Right cardiac atrium (tissue), 5 donors: Measurements from ENCODE around the gene RBM14. TPM values are rescaled to one million over a fixed set of nuclear protein-coding genes. Genes with fewer than 3 reads are reported as not detected.

Experiments
- polyA plus RNA-seq: library from polyadenylated mRNA; stranded (reverse); fragments of 200-250 nt; gene quantifications from one replicate; pipeline ENCODE4 v1.2.3, GENCODE V29; 2013
- total RNA-seq, 4 donors: library from RNA; stranded (reverse); fragmentation: NEBNext Ultra II Directional; extraction: Animal tissue kit (Norgen Biotek cat#: 25700); gene quantifications; one replicate each; pipeline ENCODE4 v1.2.1, GENCODE V29; 2021
- donor health status: healthy with polysubstance abuse.
- donor health status: DM: no; HTN: yes; CAD: no.
- donor health status: DM: no; HTN: no; CAD: no.
- donor health status: DM: no; HTN: yes; CAD: no; lungs with severe emphysema.
- donor health status: DM: yes; HTN: yes; CAD: no.

Gene RBM14
- total and polyA plus RNA-seq, 5 donors, result 28.1 to 45.6 (median 31.7) TPM

Other genes starting within 250 kb of the RBM14 start
- 10 to 100 TPM; 18.7 to 33.2 (median 30.0) TPM for gene SLC29A2, start 244.9 kb upstream of the RBM14 start, total RNA-seq
- 24.3 TPM for gene SLC29A2, start 244.9 kb upstream of the RBM14 start, polyA plus RNA-seq
- under 1 TPM; 0.09 to 0.84 (median 0.14) TPM for gene NPAS4, start 195.6 kb upstream of the RBM14 start, total RNA-seq
- gene NPAS4, start 195.6 kb upstream of the RBM14 start, polyA plus RNA-seq, result 0.84 TPM
- 10 to 100 TPM; 47.5 to 53.0 (median 50.1) TPM for gene MRPL11, start 177.8 kb upstream of the RBM14 start, total RNA-seq
- 62.6 TPM for gene MRPL11, start 177.8 kb upstream of the RBM14 start, polyA plus RNA-seq
- 10 to 100 TPM in 3 of 4 donors, 1 to 10 TPM in 1; 9.9 to 14.2 (median 12.8) TPM for gene PELI3, start 149.7 kb upstream of the RBM14 start, total RNA-seq
- gene PELI3, start 149.7 kb upstream of the RBM14 start, polyA plus RNA-seq, result 12.8 TPM
- gene DPP3, start 136.2 kb upstream of the RBM14 start, total RNA-seq, result 10 to 100 TPM in 3 of 4 donors, 1 to 10 TPM in 1; 9.5 to 16.2 (median 14.7) TPM
- 10.5 TPM for gene DPP3, start 136.2 kb upstream of the RBM14 start, polyA plus RNA-seq
- gene BBS1, start 106.0 kb upstream of the RBM14 start, total RNA-seq, result 10 to 100 TPM; 19.3 to 25.2 (median 21.4) TPM
- gene BBS1, start 106.0 kb upstream of the RBM14 start, polyA plus RNA-seq, result 12.4 TPM
- gene ZDHHC24, start 70.6 kb upstream of the RBM14 start, total RNA-seq, result 1 to 10 TPM; 6.6 to 7.8 (median 7.5) TPM
- gene ZDHHC24, start 70.6 kb upstream of the RBM14 start, polyA plus RNA-seq, result 6.3 TPM
- gene ACTN3, start 69.7 kb upstream of the RBM14 start, total RNA-seq, result under 1 TPM in 1 of 4 donors, not detected in 3; 0.09 TPM
- gene ACTN3, start 69.7 kb upstream of the RBM14 start, polyA plus RNA-seq, result 0.05 TPM
- gene CTSF, start 48.0 kb upstream of the RBM14 start, total RNA-seq, result 100 to 1,000 TPM in 2 of 4 donors, 10 to 100 TPM in 2; 85.5 to 136 (median 95.2) TPM
- 56.0 TPM for gene CTSF, start 48.0 kb upstream of the RBM14 start, polyA plus RNA-seq
- gene CCDC87, start 23.6 kb upstream of the RBM14 start, total RNA-seq, result under 1 TPM; 0.53 to 0.99 (median 0.68) TPM
- 0.43 TPM for gene CCDC87, start 23.6 kb upstream of the RBM14 start, polyA plus RNA-seq
- gene CCS, start 23.4 kb upstream of the RBM14 start, total RNA-seq, result 10 to 100 TPM; 30.3 to 40.2 (median 34.2) TPM
- 45.8 TPM for gene CCS, start 23.4 kb upstream of the RBM14 start, polyA plus RNA-seq
- 10 to 100 TPM; 66.9 to 77.9 (median 68.3) TPM for gene RBM4, start 22.1 kb downstream of the RBM14 start, total RNA-seq
- 63.3 TPM for gene RBM4, start 22.1 kb downstream of the RBM14 start, polyA plus RNA-seq
- gene RBM4B, start 61.3 kb downstream of the RBM14 start, total RNA-seq, result 10 to 100 TPM in 3 of 4 donors, 1 to 10 TPM in 1; 9.0 to 15.7 (median 12.2) TPM
- gene RBM4B, start 61.3 kb downstream of the RBM14 start, polyA plus RNA-seq, result 11.5 TPM
- 1 to 10 TPM; 2.3 to 7.0 (median 3.1) TPM for gene SPTBN2, start 112.6 kb downstream of the RBM14 start, total RNA-seq
- 0.38 TPM for gene SPTBN2, start 112.6 kb downstream of the RBM14 start, polyA plus RNA-seq
- 1 to 10 TPM; 5.3 to 9.4 (median 6.8) TPM for gene RCE1, start 226.8 kb downstream of the RBM14 start, total RNA-seq
- gene RCE1, start 226.8 kb downstream of the RBM14 start, polyA plus RNA-seq, result 4.8 TPM
- 10 to 100 TPM; 10.8 to 14.6 (median 11.6) TPM for gene LRFN4, start 240.4 kb downstream of the RBM14 start, total RNA-seq
- 11.8 TPM for gene LRFN4, start 240.4 kb downstream of the RBM14 start, polyA plus RNA-seq